Peyer's patch (tissue), 4 donors: ENCODE measurements around the gene TGM3. TPM values are rescaled to one million over a fixed set of nuclear protein-coding genes. Genes with fewer than 3 reads are reported as not detected.

Experiments used
- DNase-seq, 3 donors: peaks; one replicate each; pipeline ENCODE4 v3.0.0-alpha.2; 2017 to 2019
- H3K27ac ChIP-seq, 4 donors: fragments of 200-600 bp; sonication (generic); one replicate each; pipeline ENCODE4 v1.5.1; 2016 to 2019
- H3K27me3 ChIP-seq, 2 donors: fragments of 200-600 bp; sonication (generic); one replicate each; pipeline ENCODE4 v1.5.1; 2019
- H3K36me3 ChIP-seq, 3 donors: fragments of 200-600 bp; sonication (generic); one replicate each; pipeline ENCODE4 v1.5.1; 2016 to 2019
- H3K4me1 ChIP-seq, 4 donors: fragments of 200-600 bp; sonication (generic); one replicate each; pipeline ENCODE4 v1.5.1; 2016 to 2019
- H3K4me3 ChIP-seq, 4 donors: fragments of 200-600 bp; sonication (generic); 1 replicate in 3 of 4; 2 replicates in 1 of 4; pipeline ENCODE4 v1.5.1; 2016 to 2019; ENCODE audit warnings: mild to moderate bottlenecking in 1 of 4
- H3K9me3 ChIP-seq, 4 donors: fragments of 200-600 bp; sonication (generic); one replicate each; pipeline ENCODE4 v1.5.1; 2016 to 2019; ENCODE audit warnings: mild to moderate bottlenecking in 1 of 4
- POLR2A ChIP-seq, 2 donors: fragments of 450-650 bp; IDR thresholded peaks; one replicate each; pipeline ENCODE4 v1.5.1; 2017; ENCODE audit warnings: antibody characterized with exemption in 2 of 2, mild to moderate bottlenecking in 2 of 2, moderate library complexity in 2 of 2
- total RNA-seq, 4 donors: library from RNA; depleted of rRNA; stranded (reverse); fragments of >200 nt; gene quantifications; one replicate each; pipeline ENCODE4 v1.1.0, GENCODE V29; 2016
- TF ChIP-seq, protein P1 (sequence below), 6 experiments: fragments of 450-650 bp in 4 of 6; fragments of 200-600 bp in 2 of 6; sonication (generic) in 1 of 6; IDR thresholded peaks; one replicate each; pipeline ENCODE4 v1.5.1; 2017 to 2019; ENCODE audit warnings: antibody characterized with exemption in 6 of 6, mild to moderate bottlenecking in 3 of 6, moderate library complexity in 1 of 6

Gene TGM3
- total RNA-seq, 4 donors from 2014 or later = 0.40 TPM; not detected in 3

DNA sequence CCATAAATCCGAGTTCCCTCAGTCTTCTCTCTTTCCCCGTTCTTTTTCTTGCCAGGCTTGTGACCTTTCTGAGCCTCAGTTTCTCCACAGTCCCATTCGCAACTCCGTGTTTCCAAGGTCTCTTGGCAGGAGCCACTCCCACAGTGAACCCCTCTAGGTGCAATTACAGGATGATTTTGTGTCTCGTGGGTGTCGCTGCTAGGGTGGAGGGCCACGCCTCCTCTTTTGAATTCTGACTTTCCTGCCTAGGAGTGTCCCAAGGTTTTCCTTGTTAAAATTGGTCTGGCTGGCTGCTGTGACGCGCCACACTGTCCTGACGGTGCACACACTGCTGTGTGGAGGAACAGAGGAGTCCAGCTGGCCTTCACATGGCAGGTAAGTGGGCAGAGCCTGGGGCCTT is 84.8 kb downstream of the TGM3 start, which contains the start of gene TGM6:
Gene TGM6 (plus strand): TSS at position 301 of the 400 bp plus-strand sequence. CDS start 68 bp downstream, at position 369.
- H3K4me3 ChIP-seq = no peak within 1 kb of the TSS
- H3K9me3 ChIP-seq = no peaks in the 10 kb centered on the region
- H3K4me1 ChIP-seq = no peaks in the 10 kb centered on the region
- no peaks in the 10 kb centered on the region for H3K27me3 ChIP-seq
- H3K27ac ChIP-seq = no peak within 1 kb of the TSS
- DNase-seq = no peak
- H3K36me3 ChIP-seq = no peaks in the 10 kb centered on the region
- TF ChIP-seq, protein P1, sequence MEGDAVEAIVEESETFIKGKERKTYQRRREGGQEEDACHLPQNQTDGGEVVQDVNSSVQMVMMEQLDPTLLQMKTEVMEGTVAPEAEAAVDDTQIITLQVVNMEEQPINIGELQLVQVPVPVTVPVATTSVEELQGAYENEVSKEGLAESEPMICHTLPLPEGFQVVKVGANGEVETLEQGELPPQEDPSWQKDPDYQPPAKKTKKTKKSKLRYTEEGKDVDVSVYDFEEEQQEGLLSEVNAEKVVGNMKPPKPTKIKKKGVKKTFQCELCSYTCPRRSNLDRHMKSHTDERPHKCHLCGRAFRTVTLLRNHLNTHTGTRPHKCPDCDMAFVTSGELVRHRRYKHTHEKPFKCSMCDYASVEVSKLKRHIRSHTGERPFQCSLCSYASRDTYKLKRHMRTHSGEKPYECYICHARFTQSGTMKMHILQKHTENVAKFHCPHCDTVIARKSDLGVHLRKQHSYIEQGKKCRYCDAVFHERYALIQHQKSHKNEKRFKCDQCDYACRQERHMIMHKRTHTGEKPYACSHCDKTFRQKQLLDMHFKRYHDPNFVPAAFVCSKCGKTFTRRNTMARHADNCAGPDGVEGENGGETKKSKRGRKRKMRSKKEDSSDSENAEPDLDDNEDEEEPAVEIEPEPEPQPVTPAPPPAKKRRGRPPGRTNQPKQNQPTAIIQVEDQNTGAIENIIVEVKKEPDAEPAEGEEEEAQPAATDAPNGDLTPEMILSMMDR (IDR thresholded peaks at IDR 0.05) = no peak
- no peak for TF ChIP-seq POLR2A (IDR thresholded peaks at IDR 0.05)

DNA sequence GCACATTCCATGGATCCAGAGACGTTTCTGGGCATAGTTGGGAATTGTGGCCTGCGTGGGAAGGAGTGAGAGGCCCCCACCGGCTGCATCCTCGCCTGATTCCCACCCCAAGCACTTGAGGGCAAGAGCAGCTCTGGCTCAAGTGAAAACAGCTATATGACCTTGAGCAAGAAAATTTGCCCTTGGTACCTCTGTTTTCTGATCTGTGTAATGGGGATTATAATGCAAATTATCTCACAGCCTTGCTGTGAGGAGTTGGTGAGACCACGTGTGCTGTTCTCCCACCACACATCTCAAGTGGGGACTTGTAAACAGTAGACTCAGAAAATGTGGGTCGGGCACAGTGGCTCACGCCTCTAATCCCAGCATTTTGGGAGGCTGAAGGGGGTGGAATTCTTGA is 85.5 kb downstream of the TGM3 start:
- Histone ChIP-seq H3K4me1 (no peaks in the 10 kb centered on the region), H3K36me3 (no peaks in the 10 kb centered on the region), H3K27me3 (no peaks in the 10 kb centered on the region), H3K27ac (no peak overlapping the region), H3K4me3 (no peak overlapping the region), H3K9me3 (no peaks in the 10 kb centered on the region)
- no peak for TF ChIP-seq POLR2A (IDR thresholded peaks at IDR 0.05)
- TF ChIP-seq, protein P1 (IDR thresholded peaks at IDR 0.05) = no peak
- DNase-seq = no peak

DNA sequence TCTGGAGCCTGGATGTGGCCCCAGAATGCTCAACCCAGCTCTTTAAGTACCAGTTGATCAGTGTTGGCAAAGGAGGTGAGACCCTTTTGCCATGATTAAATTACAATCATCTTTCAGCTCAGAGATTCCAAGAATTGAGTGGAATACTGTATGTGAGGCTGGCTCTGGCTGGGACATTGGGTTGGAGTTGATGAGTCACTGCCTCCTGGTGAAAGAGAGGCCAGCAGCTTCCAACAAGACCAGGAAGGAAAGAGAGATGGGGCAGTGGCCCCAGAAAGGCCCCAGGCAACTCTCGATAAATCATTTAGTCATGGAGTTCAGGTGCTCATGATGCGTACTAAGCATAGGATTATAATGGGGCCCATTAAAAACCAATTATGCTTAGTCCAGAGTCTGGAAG is 87.0 kb downstream of the TGM3 start:
- Histone ChIP-seq H3K9me3 (peaks cover 0 to 7% (median 0%) of the 10 kb centered on the region in 4 donors), H3K4me3 (no peak overlapping the region), H3K36me3 (no peaks in the 10 kb centered on the region), H3K27me3 (no peaks in the 10 kb centered on the region), H3K27ac (no peak overlapping the region), H3K4me1 (no peaks in the 10 kb centered on the region)
- no peak for DNase-seq
- TF ChIP-seq, protein P1 (IDR thresholded peaks at IDR 0.05) = no peak
- no peak for TF ChIP-seq POLR2A (IDR thresholded peaks at IDR 0.05)

DNA sequence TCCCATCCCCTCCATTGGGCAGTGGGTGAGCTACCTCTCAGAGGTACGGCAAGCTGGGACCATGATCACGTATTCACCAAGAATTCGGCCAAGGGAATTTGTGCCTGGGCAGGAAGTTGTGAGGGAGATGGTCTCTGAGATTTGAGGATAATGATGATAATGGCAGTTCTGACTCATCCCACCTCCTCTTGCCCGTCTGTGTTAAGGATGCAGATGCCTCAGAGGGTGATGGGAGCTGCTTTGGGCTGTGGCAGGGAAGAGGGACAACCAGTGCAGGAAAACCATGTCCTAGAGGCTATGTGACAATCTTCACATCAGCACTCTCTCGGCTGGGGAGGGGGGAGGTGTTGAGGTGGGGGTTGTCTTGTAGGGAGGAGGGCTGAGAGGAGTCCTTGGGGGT is 89.2 kb downstream of the TGM3 start:
- Histone ChIP-seq H3K4me1 (no peaks in the 10 kb centered on the region), H3K9me3 (peaks cover 0 to 7% (median 0%) of the 10 kb centered on the region in 4 donors), H3K27ac (no peak overlapping the region), H3K4me3 (no peak overlapping the region), H3K27me3 (no peaks in the 10 kb centered on the region), H3K36me3 (no peaks in the 10 kb centered on the region)
- DNase-seq = no peak
- TF ChIP-seq POLR2A (IDR thresholded peaks at IDR 0.05) = no peak
- TF ChIP-seq, protein P1 (IDR thresholded peaks at IDR 0.05) = no peak

DNA sequence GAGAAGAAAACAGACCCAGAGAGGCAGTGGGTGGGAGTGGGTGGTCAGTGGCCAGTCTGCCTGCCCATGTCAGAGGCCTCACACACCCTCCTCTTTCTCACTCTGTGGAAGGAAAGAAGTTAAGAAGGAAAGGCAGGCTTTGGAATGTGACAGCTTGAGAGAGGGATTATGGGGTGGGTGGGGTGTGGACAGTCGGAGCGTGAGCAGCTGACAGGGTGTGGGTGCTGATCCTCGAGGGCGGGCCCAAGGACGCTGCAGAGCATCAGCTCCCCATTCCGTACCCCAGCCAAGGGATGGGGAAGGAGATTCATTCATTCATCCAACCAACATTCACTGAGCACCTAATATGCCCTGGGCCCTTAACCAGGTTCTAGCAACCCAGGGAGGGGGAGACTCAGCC is 89.7 kb downstream of the TGM3 start:
- no peak overlapping the region for H3K27ac ChIP-seq
- DNase-seq = no peak

More for the DNA sequence above, 89.7 kb downstream of the TGM3 start:
- H3K4me1 ChIP-seq = no peaks in the 10 kb centered on the region
- no peaks in the 10 kb centered on the region for H3K36me3 ChIP-seq
- no peak overlapping the region for H3K4me3 ChIP-seq
- no peaks in the 10 kb centered on the region for H3K27me3 ChIP-seq
- peaks cover 0 to 7% (median 0%) of the 10 kb centered on the region in 4 donors for H3K9me3 ChIP-seq
- TF ChIP-seq POLR2A (IDR thresholded peaks at IDR 0.05) = no peak
- TF ChIP-seq, protein P1 (IDR thresholded peaks at IDR 0.05) = no peak
